ENCODE results near the gene RELN. TPM values are rescaled to one million over a fixed set of nuclear protein-coding genes. Genes with fewer than 3 reads are reported as not detected.

The RELN gene
- total RNA-seq, 1 experiment from 2014 or later: 0.02 TPM

GRCh38 chr7:103990991-103991390 is 1.5 kb upstream of the RELN start:
- no peak for DNase-seq (ENCODE audit: low spot score)

GRCh38 chr7:103989785-103990767 is 618 bp upstream of the RELN start:
- DNase-seq (ENCODE audit: low spot score): no peak

GRCh38 chr7:103988468-103989199 is 824 bp downstream of the RELN start:
- DNase-seq (ENCODE audit: low spot score): no peak

GRCh38 chr7:103987451-103987850 is 2.0 kb downstream of the RELN start:
- no peak for DNase-seq (ENCODE audit: low spot score)

- DNase-seq (ENCODE audit: low spot score): no peak
These were observed 3.8 kb downstream of the RELN start for GRCh38 chr7:103985565-103986126.

GRCh38 chr7:103984050-103984449 is 5.4 kb downstream of the RELN start:
- no peak for DNase-seq (ENCODE audit: low spot score)

GRCh38 chr7:103983201-103983977 is 6.1 kb downstream of the RELN start:
- no peak for DNase-seq (ENCODE audit: low spot score)

- DNase-seq (ENCODE audit: low spot score): no peak
These were observed 8.4 kb downstream of the RELN start for GRCh38 chr7:103981003-103981423.

- no peak for DNase-seq (ENCODE audit: low spot score)
These were observed 16.6 kb downstream of the RELN start for GRCh38 chr7:103972779-103973434.

GRCh38 chr7:103967401-103967800 is 22.1 kb downstream of the RELN start:
- no peak for DNase-seq (ENCODE audit: low spot score)

GRCh38 chr7:103966593-103967277 is 22.7 kb downstream of the RELN start:
- DNase-seq (ENCODE audit: low spot score): no peak

- DNase-seq (ENCODE audit: low spot score): no peak
These were observed 25.2 kb downstream of the RELN start for GRCh38 chr7:103964269-103964668.

GRCh38 chr7:103962070-103962469 is 27.4 kb downstream of the RELN start:
- no peak for DNase-seq (ENCODE audit: low spot score)

- no peak for DNase-seq (ENCODE audit: low spot score)
These were observed 31.1 kb downstream of the RELN start for GRCh38 chr7:103958284-103958818.

GRCh38 chr7:103955985-103956384 is 33.5 kb downstream of the RELN start:
- no peak for DNase-seq (ENCODE audit: low spot score)

GRCh38 chr7:103952408-103952807 is 37.0 kb downstream of the RELN start:
- DNase-seq (ENCODE audit: low spot score): no peak

GRCh38 chr7:103951311-103951710 is 38.1 kb downstream of the RELN start:
- no peak for DNase-seq (ENCODE audit: low spot score)

- DNase-seq (ENCODE audit: low spot score): no peak
These were observed 40.1 kb downstream of the RELN start for GRCh38 chr7:103949374-103949773.

GRCh38 chr7:103947026-103947655 is 42.3 kb downstream of the RELN start:
- DNase-seq (ENCODE audit: low spot score): no peak

Data from A172 (cell line).